K562 (cell line): ENCODE data around the gene MITD1. TPM values are rescaled to one million over a fixed set of nuclear protein-coding genes. Genes with fewer than 3 reads are reported as not detected.
A peak's percentile ranks its signal among the peaks of the same experiment; 100 is the strongest.

Source experiments
- BRCA1 ChIP-seq, 2 experiments: fragments of 450-650 bp in 1 of 2; sonication (generic) in 1 of 2; formaldehyde crosslinking in 1 of 2; IDR thresholded peaks; 2 replicates each; pipeline versions ENCODE4 v1.5.0 to v1.6.1; 2017 to 2020; ENCODE audit warnings: mild to moderate bottlenecking in 1 of 2, missing genetic modification reagents in 1 of 2
- CTBP1 ChIP-seq: fragments of 450-650 bp; IDR thresholded peaks from 2 replicates; pipeline ENCODE4 v1.6.1; 2016; ENCODE audit warnings: borderline replicate concordance
- EP300 ChIP-seq: IDR thresholded peaks from 2 replicates; pipeline ENCODE4 v1.6.1; 2012; ENCODE audit warnings: low read length, improper control_type of control experiment
- FOXM1 ChIP-seq, 2 experiments: fragments of 450-650 bp in 1 of 2; sonication (generic) in 1 of 2; formaldehyde crosslinking in 1 of 2; IDR thresholded peaks; 2 replicates each; pipeline versions ENCODE4 v1.6.1 to v1.9.0; 2017 to 2022; ENCODE audit warnings: low read depth in 2 of 2, mild to moderate bottlenecking in 2 of 2, missing genetic modification reagents in 1 of 2, moderate library complexity in 1 of 2
- HDAC1 ChIP-seq, 2 experiments: fragments of 450-650 bp; IDR thresholded peaks; 2 replicates each; pipeline ENCODE4 v1.6.1; 2016 to 2017; ENCODE audit warnings: inconsistent platforms in 1 of 2, mild to moderate bottlenecking in 1 of 2, moderate library complexity in 1 of 2
- IRF2 ChIP-seq: sonication (generic); formaldehyde crosslinking; IDR thresholded peaks from 2 replicates; pipeline ENCODE4 v1.8.1; 2022; ENCODE audit warnings: mild to moderate bottlenecking, missing genetic modification reagents
- JUNB ChIP-seq: fragments of 450-650 bp; formaldehyde crosslinking; conservative IDR thresholded peaks from 2 replicates; pipeline ENCODE4 v1.4.0; 2020; ENCODE audit warnings: mild to moderate bottlenecking
- KDM1A ChIP-seq, 2 experiments: fragments of 450-650 bp; IDR thresholded peaks; 2 replicates each; pipeline ENCODE4 v1.6.1; 2016; ENCODE audit warnings: mild to moderate bottlenecking in 2 of 2
- KLF1 ChIP-seq: fragments of 450-650 bp; IDR thresholded peaks from 2 replicates; pipeline ENCODE4 v1.6.1; 2016; ENCODE audit warnings: missing genetic modification characterization, missing compliant biosample characterization
- MXD1 ChIP-seq: fragments of 250-450 bp; sonication (Bioruptor Pico); IDR thresholded peaks from 2 replicates; pipeline ENCODE4 v1.8.0; 2021; ENCODE audit warnings: borderline replicate concordance, mild to moderate bottlenecking, moderate library complexity; ENCODE audit not compliant: poor library complexity, severe bottlenecking
- NR0B1 ChIP-seq: fragments of 450-650 bp; IDR thresholded peaks from one replicate; pipeline ENCODE4 v1.6.1; 2018; ENCODE audit warnings: mild to moderate bottlenecking, moderate library complexity; ENCODE audit not compliant: partially characterized antibody
- NR3C1 ChIP-seq: sonication (generic); formaldehyde crosslinking; IDR thresholded peaks from 2 replicates; pipeline ENCODE4 v1.8.1; 2022; ENCODE audit warnings: missing genetic modification reagents
- RB1 ChIP-seq: fragments of 450-650 bp; IDR thresholded peaks from 2 replicates; pipeline ENCODE4 v1.6.1; 2017; ENCODE audit warnings: low read depth, mild to moderate bottlenecking
- USF2 ChIP-seq: sonication (generic); formaldehyde crosslinking; IDR thresholded peaks from 2 replicates; pipeline ENCODE4 v1.5.0; 2020; ENCODE audit warnings: missing genetic modification reagents
- ZNF24 ChIP-seq: fragments of 450-650 bp; IDR thresholded peaks from 2 replicates; pipeline ENCODE4 v1.6.1; 2016
- ZNF280A ChIP-seq: fragments of 450-650 bp; IDR thresholded peaks from 2 replicates; pipeline ENCODE4 v1.6.1; 2018; ENCODE audit warnings: mild to moderate bottlenecking, low read depth; ENCODE audit not compliant: partially characterized antibody
- ZNF436 ChIP-seq: fragments of 250-450, 450-650 bp; sonication (Bioruptor Pico); formaldehyde crosslinking; IDR thresholded peaks from 2 replicates; pipeline ENCODE4 v1.7.0; 2020; ENCODE audit warnings: mild to moderate bottlenecking
- ZNF655 ChIP-seq: fragments of 250-450 bp; sonication (Bioruptor Pico); IDR thresholded peaks from 2 replicates; pipeline ENCODE4 v1.5.0; 2021
- ZNF75A ChIP-seq: fragments of 450-650 bp; formaldehyde crosslinking; IDR thresholded peaks from 2 replicates; pipeline ENCODE4 v1.4.0; 2020; ENCODE audit warnings: mild to moderate bottlenecking
- polyA plus RNA-seq, 8 experiments: library from polyadenylated mRNA; depleted of rRNA in 4 of 8; stranded (reverse) in 5 of 8; unstranded in 3 of 8; fragments of >200 nt; fragmentation: Nextera tagmentation in 2 of 8; fragmentation: Illumina TruSeq in 1 of 8; extraction: Ambion mirVana in 2 of 8; extraction: Trizol in 1 of 8; gene quantifications; 2 replicates each; pipeline versions ENCODE4 v1.2.1 to v1.2.3, GENCODE V29; 2011 to 2014; ENCODE audit warnings: inconsistent platforms in 1 of 8, missing spikeins in 1 of 8
- total RNA-seq, 7 experiments: library from RNA; depleted of rRNA in 6 of 7; stranded (reverse); fragments of >200 nt in 6 of 7; fragmentation: Illumina TruSeq in 2 of 7; extraction: Trizol in 2 of 7; gene quantifications; 2 replicates each; pipeline versions ENCODE4 v1.2.1 to v1.2.3, GENCODE V29; 2011 to 2021; ENCODE audit warnings: low replicate concordance in 1 of 7

Gene MITD1
- total and polyA plus RNA-seq, 9 of the 15 experiments (the other 6 are each of a cell fraction or from before 2014, with no cell fraction given) = 19.6 to 71.8 (median 43.2) TPM

- TF ChIP-seq ZNF655 (CRISPR knock-in tag) = no peak
- TF ChIP-seq NR0B1 = no peak
- TF ChIP-seq ZNF280A = no peak
- TF ChIP-seq KLF1 = no peak
- peak; percentile 9 to 89; a peak in 2 of 4 replicates for TF ChIP-seq HDAC1 (IDR thresholded peaks at IDR 0.05)
- peak; percentile 64 for TF ChIP-seq MXD1 (CRISPR knock-in tag)
- no peak for TF ChIP-seq IRF2 (CRISPR knock-in tag)
- TF ChIP-seq ZNF436 = no peak
- no peak for TF ChIP-seq BRCA1 (IDR thresholded peaks at IDR 0.05)
- no peak for TF ChIP-seq BRCA1 (CRISPR knock-in tag; IDR thresholded peaks at IDR 0.05)
- no peak for TF ChIP-seq FOXM1 (IDR thresholded peaks at IDR 0.05; ENCODE audit: low read depth)
- TF ChIP-seq FOXM1 (CRISPR knock-in tag; IDR thresholded peaks at IDR 0.05; ENCODE audit: low read depth) = no peak
- peak in 1 of 2 experiments; percentile 29; a peak in 1 of 4 replicates for TF ChIP-seq KDM1A (IDR thresholded peaks at IDR 0.05)
- no peak for TF ChIP-seq ZNF75A (CRISPR knock-in tag)
- no peak for TF ChIP-seq NR3C1 (CRISPR knock-in tag)
- TF ChIP-seq CTBP1 = peak; percentile 82; the same call in 1 of the 2 replicates
- no peak for TF ChIP-seq ZNF24
- TF ChIP-seq EP300 = no peak
- TF ChIP-seq JUNB = no peak
- 0 out of 2 replicates have a peak, but pooled peaks have one; percentile 29 for TF ChIP-seq USF2 (CRISPR knock-in tag)
- TF ChIP-seq RB1 = 0 out of 2 replicates have a peak, but pooled peaks have one; percentile 73
Measured at GRCh38 chr2:99154643-99155536, 26.0 kb downstream of the MITD1 start, which contains the start of the genes LIPT1 and TSGA10 (continued).
